HepG2 (cell line): ENCODE results near the gene C4orf54. TPM values are rescaled to one million over a fixed set of nuclear protein-coding genes. Genes with fewer than 3 reads are reported as not detected.

Source experiments
- ATAC-seq: fragments of 200-7000 bp; cut with Tn5 transposase; 3 replicates; pipeline ENCODE4 v1.9.1; 2020; ENCODE audit warnings: mild to moderate bottlenecking, moderate library complexity
- BruUV-seq: library from RNA; stranded (reverse); fragments of 400-500 nt; replicated peaks from 2 replicates; lab custom pipeline; 2021; lab: Mats Ljungman, UMichigan
- CTCF ChIA-PET: fragments of 300-600 bp; formaldehyde crosslinking; extraction: SDS; loops from one replicate; lab custom pipeline; 2021; ENCODE audit warnings: low total read pairs, inconsistent platforms, low intra/inter-chr PET ratio; lab: Yijun Ruan, JAX
- POLR2A ChIA-PET: fragments of 350-600 bp; sonication (Branson Sonifier 250); formaldehyde crosslinking; loops from one replicate; lab custom pipeline; 2020; ENCODE audit warnings: antibody characterized with exemption, inconsistent platforms; lab: Yijun Ruan, JAX
- DNase-seq: peaks from one replicate; pipeline ENCODE4 v3.0.0-alpha.2; 2015; ENCODE audit warnings: low spot score
- FAIRE-seq: peaks from 3 replicates; lab custom pipeline; 2011; peaks lifted over from hg19 to GRCh38; lab: Jason Lieb, UNC
- H2AFZ ChIP-seq: one replicate; pipeline ENCODE4 v1.6.1; 2011; ENCODE audit warnings: low read length, inconsistent platforms
- H3K27ac ChIP-seq: fragments of 300-600 bp; 3 replicates; pipeline ENCODE4 v1.8.0; 2011; ENCODE audit warnings: mixed run types, mild to moderate bottlenecking, mixed read lengths, low read length, inconsistent platforms; ENCODE audit not compliant: insufficient read depth; ENCODE audit errors: extremely low read length
- H3K27me3 ChIP-seq, 2 experiments: fragments of 200-600 bp in 1 of 2; 2 replicates in 1 of 2; 3 replicates in 1 of 2; pipeline versions ENCODE4 v1.6.0 to v1.8.0; 2011; ENCODE audit warnings: low read length in 2 of 2, mild to moderate bottlenecking in 2 of 2, moderate library complexity in 2 of 2, inconsistent platforms in 1 of 2; ENCODE audit not compliant: insufficient read depth in 2 of 2, control insufficient read depth in 1 of 2
- H3K36me3 ChIP-seq, 2 experiments: fragments of 200-600 bp in 1 of 2; replicated peaks in 1 of 2; 2 replicates in 1 of 2; 3 replicates in 1 of 2; pipeline versions ENCODE4 v1.5.1 to v1.8.0; 2011; ENCODE audit warnings: low read length in 2 of 2, inconsistent platforms in 1 of 2; ENCODE audit not compliant: insufficient read depth in 2 of 2, control insufficient read depth in 1 of 2
- H3K4me1 ChIP-seq: 2 replicates; pipeline ENCODE4 v1.5.1; 2012; ENCODE audit warnings: low read length, inconsistent platforms; ENCODE audit not compliant: insufficient read depth
- H3K4me2 ChIP-seq: 2 replicates; pipeline ENCODE4 v1.6.0; 2011; ENCODE audit warnings: low read depth, low read length, inconsistent platforms
- H3K4me3 ChIP-seq, 3 experiments: fragments of 200-600 bp in 1 of 3; sonication (generic), shearing (Covaris generic) in 1 of 3; replicated peaks in 1 of 3; 2 replicates each; pipeline ENCODE4 v1.5.1; 2011 to 2016; ENCODE audit warnings: low read length in 3 of 3, inconsistent platforms in 2 of 3, low read depth in 2 of 3, mild to moderate bottlenecking in 2 of 3, control low read depth in 1 of 3, mixed read lengths in 1 of 3; ENCODE audit not compliant: insufficient read depth in 1 of 3
- H3K79me2 ChIP-seq: one replicate; pipeline ENCODE4 v1.6.1; 2011; ENCODE audit warnings: low read length, inconsistent platforms; ENCODE audit not compliant: insufficient read depth
- H3K9ac ChIP-seq: 2 replicates; pipeline ENCODE4 v1.6.0; 2011; ENCODE audit warnings: mild to moderate bottlenecking, low read depth, low read length, inconsistent platforms; ENCODE audit not compliant: insufficient read depth
- H3K9me3 ChIP-seq: 2 replicates; pipeline ENCODE4 v1.5.1; 2012; ENCODE audit warnings: mild to moderate bottlenecking, low read length
- H4K20me1 ChIP-seq: 2 replicates; pipeline ENCODE4 v1.6.0; 2011; ENCODE audit warnings: inconsistent platforms, mild to moderate bottlenecking, low read length, moderate library complexity; ENCODE audit not compliant: insufficient read depth
- FOXP1 ChIP-seq, 2 experiments: fragments of 450-650 bp in 1 of 2; IDR thresholded peaks; 2 replicates each; pipeline ENCODE4 v1.6.1; 2017 to 2018; ENCODE audit warnings: antibody characterized with exemption in 1 of 2
- KDM5B ChIP-seq: sonication (generic); formaldehyde crosslinking; IDR thresholded peaks from 2 replicates; pipeline ENCODE4 v1.4.0; 2020; ENCODE audit warnings: missing genetic modification reagents, mild to moderate bottlenecking, borderline replicate concordance
- MED1 ChIP-seq: sonication (generic); formaldehyde crosslinking; IDR thresholded peaks from 2 replicates; pipeline ENCODE4 v1.4.0; 2020; ENCODE audit warnings: missing genetic modification reagents
- NR2F1 ChIP-seq, 2 experiments: fragments of 450-650 bp in 1 of 2; formaldehyde crosslinking in 1 of 2; IDR thresholded peaks; 2 replicates each; pipeline versions ENCODE4 v1.5.0 to v1.6.1; 2016 to 2020; ENCODE audit warnings: mild to moderate bottlenecking in 1 of 2, missing compliant biosample characterization in 1 of 2, missing genetic modification reagents in 1 of 2, moderate library complexity in 1 of 2
- THAP11 ChIP-seq: IDR thresholded peaks from 2 replicates; pipeline ENCODE4 v1.6.1; 2016; ENCODE audit warnings: missing biosample characterization, missing genetic modification reagents
- ZNF556 ChIP-seq: sonication (generic); formaldehyde crosslinking; IDR thresholded peaks from 2 replicates; pipeline ENCODE4 v1.4.0; 2020; ENCODE audit warnings: mild to moderate bottlenecking, missing genetic modification reagents, borderline replicate concordance
- ZNF7 ChIP-seq: IDR thresholded peaks from 2 replicates; pipeline ENCODE4 v1.6.1; 2016; ENCODE audit warnings: missing biosample characterization, missing genetic modification reagents
- ZNF720 ChIP-seq: sonication (generic); formaldehyde crosslinking; IDR thresholded peaks from 2 replicates; pipeline ENCODE4 v1.4.0; 2020; ENCODE audit warnings: missing genetic modification reagents
- ZNF879 ChIP-seq: sonication (generic); formaldehyde crosslinking; IDR thresholded peaks from 2 replicates; pipeline ENCODE4 v1.8.1; 2023; ENCODE audit warnings: missing genetic modification reagents
- WGBS: methylation state at CpG from one replicate; pipeline ENCODE4 v1.1.6; 2017; ENCODE audit warnings: low lambda C conversion rate; 5-methylcytosine and 5-hydroxymethylcytosine counted together
- in situ Hi-C: cut with HindIII; loops from 2 replicates; pipeline ENCODE4 v1.10.0; 2017; ENCODE audit warnings: low pct_unique_long_range_greater_than_20kb; ENCODE audit not compliant: extremely low pct_ligation_motif_present
- intact Hi-C: fragments of 100-400 bp; cut with micrococcal nuclease; formaldehyde crosslinking; loops from one replicate; pipeline ENCODE4 v1.10.0; 2022; ENCODE audit not compliant: unreplicated experiment
- polyA plus RNA-seq, 8 experiments: library from polyadenylated mRNA; depleted of rRNA in 3 of 8; stranded (reverse) in 7 of 8; unstranded in 1 of 8; fragments of >200 nt; fragmentation: Illumina TruSeq in 4 of 8; extraction: Trizol in 4 of 8; gene quantifications; 2 replicates each; pipeline versions ENCODE4 v1.2.1 to v1.2.3, GENCODE V29; 2011 to 2016; ENCODE audit warnings: low read depth in 4 of 8, missing spikeins in 1 of 8, mixed read lengths in 1 of 8; ENCODE audit not compliant: insufficient read depth in 1 of 8
- total RNA-seq, 5 experiments: library from RNA; depleted of rRNA; stranded (reverse); fragments of >200 nt; fragmentation: Illumina TruSeq; extraction: Trizol; gene quantifications; 2 replicates each; pipeline ENCODE4 v1.2.3, GENCODE V29; 2016; ENCODE audit warnings: low read depth in 1 of 5
- TF ChIP-seq, protein P1 (sequence below): sonication (generic); formaldehyde crosslinking; IDR thresholded peaks from 2 replicates; pipeline ENCODE4 v1.4.0; 2020; ENCODE audit warnings: missing genetic modification reagents
- TF ChIP-seq, protein P2 (sequence below), 2 experiments: IDR thresholded peaks; 2 replicates each; pipeline ENCODE4 v1.6.1; 2011 to 2012; ENCODE audit warnings: low read length in 2 of 2, borderline replicate concordance in 1 of 2, low read depth in 1 of 2, mild to moderate bottlenecking in 1 of 2, moderate library complexity in 1 of 2
- TF ChIP-seq, protein P3 (sequence below): sonication (generic); formaldehyde crosslinking; IDR thresholded peaks from 2 replicates; pipeline ENCODE4 v1.4.0; 2020; ENCODE audit warnings: mild to moderate bottlenecking, missing genetic modification reagents

The C4orf54 gene
- total and polyA plus RNA-seq, 2 of the 13 experiments (the other 11 are each of a cell fraction or from before 2014, with no cell fraction given): not detected

DNA sequence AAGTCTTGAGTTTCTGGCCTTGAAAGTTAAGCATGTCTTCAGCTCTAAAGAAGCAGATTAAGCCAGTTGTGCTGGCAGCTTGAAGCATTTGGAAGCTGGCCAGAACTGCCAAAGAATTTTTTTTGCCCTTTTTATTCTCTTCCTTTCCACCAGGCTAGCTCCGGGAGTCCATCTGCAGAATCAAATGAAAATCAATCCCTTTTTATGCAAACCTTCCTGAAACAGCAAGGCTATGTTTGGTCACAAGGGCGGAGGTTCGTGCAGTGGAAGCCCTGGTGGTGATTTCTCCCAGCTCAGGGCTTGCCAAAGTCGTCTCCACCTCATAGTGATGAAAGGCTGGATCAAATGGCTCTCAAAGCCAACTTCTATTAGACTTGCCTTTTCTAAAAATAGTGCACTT, 21.6 kb upstream of the C4orf54 start:
- in situ Hi-C loops: no loop called here
- Histone ChIP-seq H3K36me3 (no peaks in the 10 kb centered on the region), H3K4me3 (no peak overlapping the region), H2AFZ (no peak overlapping the region), H3K27me3 (no peaks in the 10 kb centered on the region), H3K9ac (no peak overlapping the region), H4K20me1 (no peaks in the 10 kb centered on the region), H3K4me2 (no peak overlapping the region), H3K4me1 (no peaks in the 10 kb centered on the region), H3K27ac (no peak overlapping the region), H3K79me2 (no peaks in the 10 kb centered on the region), H3K9me3 (no peaks in the 10 kb centered on the region)
- ATAC-seq (no peak), DNase-seq (no peak), FAIRE-seq (no peak)
- CTCF ChIA-PET: no interaction called here
- no TSS peak for BruUV-seq
- 3% methylated on average over 4 of the region's 4 CpGs for WGBS
- TF ChIP-seq FOXP1 (IDR thresholded peaks at IDR 0.05): no peak
- no peak for TF ChIP-seq FOXP1 (CRISPR knock-in tag; IDR thresholded peaks at IDR 0.05)
- TF ChIP-seq ZNF7 (CRISPR knock-in tag): no peak
- TF ChIP-seq ZNF720 (CRISPR knock-in tag): no peak
- TF ChIP-seq MED1 (CRISPR knock-in tag): no peak
- TF ChIP-seq, protein P1, sequence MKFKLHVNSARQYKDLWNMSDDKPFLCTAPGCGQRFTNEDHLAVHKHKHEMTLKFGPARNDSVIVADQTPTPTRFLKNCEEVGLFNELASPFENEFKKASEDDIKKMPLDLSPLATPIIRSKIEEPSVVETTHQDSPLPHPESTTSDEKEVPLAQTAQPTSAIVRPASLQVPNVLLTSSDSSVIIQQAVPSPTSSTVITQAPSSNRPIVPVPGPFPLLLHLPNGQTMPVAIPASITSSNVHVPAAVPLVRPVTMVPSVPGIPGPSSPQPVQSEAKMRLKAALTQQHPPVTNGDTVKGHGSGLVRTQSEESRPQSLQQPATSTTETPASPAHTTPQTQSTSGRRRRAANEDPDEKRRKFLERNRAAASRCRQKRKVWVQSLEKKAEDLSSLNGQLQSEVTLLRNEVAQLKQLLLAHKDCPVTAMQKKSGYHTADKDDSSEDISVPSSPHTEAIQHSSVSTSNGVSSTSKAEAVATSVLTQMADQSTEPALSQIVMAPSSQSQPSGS (CRISPR knock-in tag): no peak
- TF ChIP-seq, protein P2, sequence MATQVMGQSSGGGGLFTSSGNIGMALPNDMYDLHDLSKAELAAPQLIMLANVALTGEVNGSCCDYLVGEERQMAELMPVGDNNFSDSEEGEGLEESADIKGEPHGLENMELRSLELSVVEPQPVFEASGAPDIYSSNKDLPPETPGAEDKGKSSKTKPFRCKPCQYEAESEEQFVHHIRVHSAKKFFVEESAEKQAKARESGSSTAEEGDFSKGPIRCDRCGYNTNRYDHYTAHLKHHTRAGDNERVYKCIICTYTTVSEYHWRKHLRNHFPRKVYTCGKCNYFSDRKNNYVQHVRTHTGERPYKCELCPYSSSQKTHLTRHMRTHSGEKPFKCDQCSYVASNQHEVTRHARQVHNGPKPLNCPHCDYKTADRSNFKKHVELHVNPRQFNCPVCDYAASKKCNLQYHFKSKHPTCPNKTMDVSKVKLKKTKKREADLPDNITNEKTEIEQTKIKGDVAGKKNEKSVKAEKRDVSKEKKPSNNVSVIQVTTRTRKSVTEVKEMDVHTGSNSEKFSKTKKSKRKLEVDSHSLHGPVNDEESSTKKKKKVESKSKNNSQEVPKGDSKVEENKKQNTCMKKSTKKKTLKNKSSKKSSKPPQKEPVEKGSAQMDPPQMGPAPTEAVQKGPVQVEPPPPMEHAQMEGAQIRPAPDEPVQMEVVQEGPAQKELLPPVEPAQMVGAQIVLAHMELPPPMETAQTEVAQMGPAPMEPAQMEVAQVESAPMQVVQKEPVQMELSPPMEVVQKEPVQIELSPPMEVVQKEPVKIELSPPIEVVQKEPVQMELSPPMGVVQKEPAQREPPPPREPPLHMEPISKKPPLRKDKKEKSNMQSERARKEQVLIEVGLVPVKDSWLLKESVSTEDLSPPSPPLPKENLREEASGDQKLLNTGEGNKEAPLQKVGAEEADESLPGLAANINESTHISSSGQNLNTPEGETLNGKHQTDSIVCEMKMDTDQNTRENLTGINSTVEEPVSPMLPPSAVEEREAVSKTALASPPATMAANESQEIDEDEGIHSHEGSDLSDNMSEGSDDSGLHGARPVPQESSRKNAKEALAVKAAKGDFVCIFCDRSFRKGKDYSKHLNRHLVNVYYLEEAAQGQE (IDR thresholded peaks at IDR 0.05; ENCODE audit: borderline replicate concordance in 1 of 2, low read depth in 1 of 2, low read length in 2 of 2): no peak
- no peak for TF ChIP-seq NR2F1 (CRISPR knock-in tag; IDR thresholded peaks at IDR 0.05)
- TF ChIP-seq, protein P3, sequence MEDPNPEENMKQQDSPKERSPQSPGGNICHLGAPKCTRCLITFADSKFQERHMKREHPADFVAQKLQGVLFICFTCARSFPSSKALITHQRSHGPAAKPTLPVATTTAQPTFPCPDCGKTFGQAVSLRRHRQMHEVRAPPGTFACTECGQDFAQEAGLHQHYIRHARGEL (CRISPR knock-in tag): no peak
- no peak for TF ChIP-seq KDM5B (CRISPR knock-in tag)
- no peak for TF ChIP-seq ZNF556 (CRISPR knock-in tag)
- no peak for TF ChIP-seq THAP11
- no peak for TF ChIP-seq ZNF879 (CRISPR knock-in tag)
- POLR2A ChIA-PET: no interaction called here
- intact Hi-C loops: no loop called here
